Measurements from ENCODE around the gene LPCAT1. TPM values are rescaled to one million over a fixed set of nuclear protein-coding genes. Genes with fewer than 3 reads are reported as not detected.

Gene LPCAT1
- total RNA-seq, 3 donors from 2014 or later (not counting 1 experiment from before 2014, with no cell fraction given), result 196 to 302 (median 252) TPM

DNA sequence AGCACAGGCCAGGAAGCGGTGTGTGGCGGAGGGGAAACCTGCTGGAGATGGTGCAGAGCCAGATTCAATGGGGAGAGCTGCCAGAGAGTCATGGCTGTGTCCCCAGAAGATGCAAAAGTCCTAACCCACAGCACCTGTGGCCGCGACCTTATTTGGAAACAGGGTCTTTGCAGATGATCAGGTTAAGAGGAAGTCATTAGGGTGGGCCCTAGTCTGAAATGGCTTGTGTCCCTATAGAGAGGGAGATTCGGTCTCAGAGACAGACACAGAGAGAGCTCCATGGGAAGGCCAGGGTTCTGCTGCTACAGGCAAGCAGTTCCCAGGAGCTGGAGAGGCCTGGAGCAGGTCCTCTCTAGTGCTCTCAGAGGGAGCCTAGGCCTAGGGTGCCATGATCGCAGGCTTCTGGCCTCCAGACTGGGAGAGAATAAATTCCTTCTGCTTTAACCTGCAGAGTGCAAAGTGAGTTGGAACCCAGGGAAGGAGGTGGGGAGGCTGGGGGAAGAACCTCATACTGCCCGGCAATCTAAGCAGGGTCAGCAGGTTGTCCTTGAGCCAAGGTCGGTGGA is 1.9 kb upstream of the LPCAT1 start:
- no peaks in the 10 kb centered on the region for H3K9me3 Mint-ChIP-seq
- no peak for TF ChIP-seq CTCF (IDR thresholded peaks at IDR 0.05)
- H3K4me1 Mint-ChIP-seq, result peaks cover 23 to 37% of the 10 kb centered on the region in 2 donors
- peaks cover 36% of the 10 kb centered on the region for H3K4me1 ChIP-seq (ENCODE audit: control insufficient read depth, insufficient read depth, low read length)
- DNase-seq, result no peak
- H3K4me3 ChIP-seq (ENCODE audit: low read length), result no peak overlapping the region
- H3K36me3 ChIP-seq (ENCODE audit: control insufficient read depth, insufficient read depth, low read length), result no peaks in the 10 kb centered on the region
- no peaks in the 10 kb centered on the region for H3K27me3 Mint-ChIP-seq (ENCODE audit: low read depth in 2 of 2)
- peak overlapping the region; percentile 74 to 75 for H3K27ac Mint-ChIP-seq
- 89% methylated on average over 8 of the region's 8 CpGs for WGBS (ENCODE audit: insufficient coverage)
- H3K9me3 ChIP-seq (ENCODE audit: control insufficient read depth, insufficient read depth, low read length), result no peaks in the 10 kb centered on the region
- H3K36me3 Mint-ChIP-seq, result no peaks in the 10 kb centered on the region
- no peak overlapping the region for H3K27ac ChIP-seq (ENCODE audit: low read length)
- H3K27me3 ChIP-seq (ENCODE audit: control insufficient read depth, insufficient read depth, low read length), result no peaks in the 10 kb centered on the region
- intact Hi-C loops (cut with micrococcal nuclease), result no loop called here
- ATAC-seq, result no peak
- no peak overlapping the region for H3K4me3 Mint-ChIP-seq

- H3K4me3 Mint-ChIP-seq, result peak overlapping the region; percentile 73
- H3K4me1 ChIP-seq (ENCODE audit: control insufficient read depth, insufficient read depth, low read length), result peaks cover 43% of the 10 kb centered on the region
- peaks cover 27 to 43% of the 10 kb centered on the region in 2 donors for H3K4me1 Mint-ChIP-seq
- H3K27ac Mint-ChIP-seq, result peak overlapping the region; percentile 74 to 75
- peak overlapping the region; percentile 87 for H3K27ac ChIP-seq (ENCODE audit: low read length)
- no peak overlapping the region for H3K4me3 ChIP-seq (ENCODE audit: low read length)
- 89% methylated on average over 20 of the region's 20 CpGs for WGBS (ENCODE audit: insufficient coverage)
- peaks cover 4% of the 10 kb centered on the region for H3K36me3 ChIP-seq (ENCODE audit: control insufficient read depth, insufficient read depth, low read length)
- ATAC-seq (no peak), DNase-seq (peak in 1 of 2 donors; percentile 10)
- intact Hi-C loops (cut with micrococcal nuclease), result no loop called here
- no peak for TF ChIP-seq CTCF (IDR thresholded peaks at IDR 0.05)
- H3K36me3 Mint-ChIP-seq, result no peaks in the 10 kb centered on the region
- H3K27me3 Mint-ChIP-seq (ENCODE audit: low read depth in 2 of 2), result no peaks in the 10 kb centered on the region
- no peaks in the 10 kb centered on the region for H3K9me3 ChIP-seq (ENCODE audit: control insufficient read depth, insufficient read depth, low read length)
- no peaks in the 10 kb centered on the region for H3K27me3 ChIP-seq (ENCODE audit: control insufficient read depth, insufficient read depth, low read length)
- H3K9me3 Mint-ChIP-seq, result no peaks in the 10 kb centered on the region
Observed at GRCh38 chr5:1524799-1525623, 1.3 kb upstream of the LPCAT1 start.

- Histone ChIP-seq H3K27ac (ENCODE audit: low read length) (peak overlapping the region; percentile 87), H3K9me3 (ENCODE audit: control insufficient read depth, insufficient read depth, low read length) (no peaks in the 10 kb centered on the region), H3K27me3 (ENCODE audit: control insufficient read depth, insufficient read depth, low read length) (no peaks in the 10 kb centered on the region), H3K4me1 (ENCODE audit: control insufficient read depth, insufficient read depth, low read length) (peaks cover 48% of the 10 kb centered on the region), H3K4me3 (ENCODE audit: low read length) (peak overlapping the region; percentile 40), H3K36me3 (ENCODE audit: control insufficient read depth, insufficient read depth, low read length) (peaks cover 10% of the 10 kb centered on the region)
- no peak for TF ChIP-seq CTCF (IDR thresholded peaks at IDR 0.05)
- ATAC-seq, result no peak
- Mint-ChIP-seq H3K4me3 (peak overlapping the region; percentile 73), H3K36me3 (no peaks in the 10 kb centered on the region), H3K9me3 (no peaks in the 10 kb centered on the region), H3K27me3 (ENCODE audit: low read depth in 2 of 2) (no peaks in the 10 kb centered on the region), H3K27ac (peak overlapping the region; percentile 74 to 75), H3K4me1 (peaks cover 33 to 48% of the 10 kb centered on the region in 2 donors)
- DNase-seq, result no peak
- intact Hi-C loops (cut with micrococcal nuclease), result no loop called here
- WGBS (ENCODE audit: insufficient coverage), result 83% methylated on average over 13 of the region's 13 CpGs
Observed at GRCh38 chr5:1524481-1524798, 680 bp upstream of the LPCAT1 start.
